HG03558 (cell line): ENCODE measurements around the gene KLF5.
"Not testable (repeated sequence)": the region's sequence is repeated elsewhere in the genome, so short reads cannot be mapped to it uniquely, and the experiment has no call there.

ENCODE experiments used
- ATAC-seq: cut with Tn5 transposase; IDR thresholded peaks from one replicate; pipeline ENCODE4 v1.9.1; 2021; ENCODE audit warnings: moderate number of reproducible peaks; ENCODE audit not compliant: unreplicated experiment; ENCODE audit errors: extremely low read depth

The KLF5 gene

DNA sequence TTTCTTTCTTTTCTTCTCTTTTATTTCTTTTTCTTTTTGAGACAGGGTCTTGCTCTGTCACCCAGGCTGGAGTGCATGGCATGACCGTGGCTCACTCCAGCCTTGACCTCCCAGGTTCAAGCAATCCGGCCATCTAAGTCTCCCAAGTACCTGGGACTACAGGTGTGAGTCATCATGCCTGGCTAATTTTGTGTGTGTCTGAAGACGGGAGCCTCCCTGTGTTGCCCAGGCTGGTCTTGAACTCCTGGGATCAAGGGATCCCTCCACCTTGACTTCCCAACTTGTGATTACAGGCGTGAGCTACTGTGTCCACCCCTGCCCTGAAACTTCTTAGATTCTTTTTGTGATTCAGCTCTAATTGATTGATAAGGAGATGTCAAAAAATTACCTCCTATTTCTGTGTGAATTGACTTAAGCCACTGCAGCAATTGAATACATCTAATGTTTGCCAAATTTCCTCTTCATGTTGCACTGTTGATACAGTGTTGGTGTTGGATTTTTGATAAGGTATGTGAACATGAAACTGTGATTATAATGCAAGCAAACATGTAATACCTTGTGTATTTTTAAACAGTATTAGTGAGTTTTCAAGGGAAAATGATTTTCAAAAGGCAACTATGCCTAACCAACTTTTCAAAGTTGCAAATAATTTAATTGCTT, 22.6 kb downstream of the KLF5 start:
- ATAC-seq, result no peak

DNA sequence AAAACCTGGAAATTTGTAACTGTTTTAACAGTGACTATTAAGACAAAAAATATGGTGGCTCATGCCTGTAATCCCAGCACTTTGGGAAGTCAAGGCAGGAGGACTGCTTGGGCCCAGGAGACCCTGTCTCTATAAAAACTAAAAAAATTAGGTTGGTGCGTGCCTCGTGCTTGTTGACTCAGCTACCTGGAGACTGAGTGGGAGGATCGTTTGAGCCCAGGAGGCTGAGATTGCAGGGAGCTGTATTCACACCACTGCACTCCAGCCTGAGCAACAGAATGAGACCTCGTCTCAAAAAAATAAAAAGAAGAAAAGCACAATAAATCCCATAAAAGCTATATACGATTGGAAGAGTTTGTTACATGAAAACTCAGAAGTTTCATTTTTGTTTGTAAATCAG, 23.7 kb downstream of the KLF5 start:
- ATAC-seq, result no peak

DNA sequence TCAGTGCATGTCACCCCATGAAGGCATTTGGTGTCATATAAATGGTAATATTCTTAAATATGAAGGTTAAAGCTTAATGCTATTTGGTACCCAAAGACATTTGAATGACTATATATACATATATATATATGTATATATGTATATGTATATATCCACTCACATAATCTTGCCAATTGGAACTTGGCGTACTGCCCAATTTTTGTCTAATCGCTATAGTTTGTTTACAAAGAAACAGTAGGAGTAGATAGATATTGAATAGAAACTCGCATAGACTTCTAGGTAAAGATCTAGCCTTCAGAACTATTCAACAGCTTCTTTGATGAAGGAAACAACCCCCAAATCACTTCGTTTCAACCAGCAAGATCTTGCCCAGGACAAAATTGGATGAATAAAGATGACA, 24.1 kb downstream of the KLF5 start:
- ATAC-seq, result no peak

DNA sequence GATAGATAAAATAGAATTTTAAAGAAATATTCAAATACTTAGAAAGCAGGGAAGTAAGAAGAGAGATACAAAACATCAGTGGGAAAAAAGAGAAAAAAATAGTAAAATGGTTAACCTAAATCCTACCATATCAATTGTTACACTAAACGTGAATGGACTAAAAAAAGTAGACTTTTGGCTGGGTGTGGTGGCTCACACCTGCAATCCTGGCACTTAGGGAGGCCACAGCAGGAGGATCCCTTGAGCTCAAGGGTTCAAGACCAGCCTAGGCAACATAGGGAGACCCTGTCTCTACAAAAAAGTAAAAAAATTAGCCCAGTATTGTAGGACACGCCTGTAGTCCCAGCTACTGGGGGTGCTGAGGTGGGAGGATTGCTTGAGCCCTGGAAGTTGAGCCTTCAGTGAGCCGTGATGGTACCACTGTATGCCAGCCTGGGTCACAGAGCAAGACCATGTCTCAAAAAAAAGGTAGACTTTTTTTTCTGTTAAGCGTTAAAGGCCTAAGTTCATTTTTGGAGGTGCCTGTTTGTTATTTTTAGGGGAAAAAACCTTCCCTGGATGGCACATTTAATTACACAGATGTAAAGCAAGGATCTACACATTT, 29.6 kb downstream of the KLF5 start:
- no peak for ATAC-seq

DNA sequence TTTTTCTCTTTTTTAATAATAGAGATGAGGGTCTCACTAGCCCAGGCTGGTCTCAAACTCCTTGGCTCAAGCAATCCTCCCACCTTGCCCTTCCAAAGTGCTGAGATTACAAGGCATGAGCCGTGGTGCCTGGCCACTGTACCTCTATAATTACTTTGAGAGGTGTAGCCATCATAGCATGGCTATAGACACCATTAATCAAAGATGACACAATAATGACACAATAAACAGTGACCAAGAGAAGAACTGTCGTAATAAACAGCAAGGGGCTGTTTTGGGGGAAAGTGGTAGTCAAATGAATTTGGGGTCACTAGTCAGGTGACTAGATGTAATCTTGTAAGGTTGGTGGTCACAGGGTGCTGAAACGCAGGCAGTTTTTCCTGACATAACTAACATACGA, 30.4 kb downstream of the KLF5 start:
- ATAC-seq, result no peak

DNA sequence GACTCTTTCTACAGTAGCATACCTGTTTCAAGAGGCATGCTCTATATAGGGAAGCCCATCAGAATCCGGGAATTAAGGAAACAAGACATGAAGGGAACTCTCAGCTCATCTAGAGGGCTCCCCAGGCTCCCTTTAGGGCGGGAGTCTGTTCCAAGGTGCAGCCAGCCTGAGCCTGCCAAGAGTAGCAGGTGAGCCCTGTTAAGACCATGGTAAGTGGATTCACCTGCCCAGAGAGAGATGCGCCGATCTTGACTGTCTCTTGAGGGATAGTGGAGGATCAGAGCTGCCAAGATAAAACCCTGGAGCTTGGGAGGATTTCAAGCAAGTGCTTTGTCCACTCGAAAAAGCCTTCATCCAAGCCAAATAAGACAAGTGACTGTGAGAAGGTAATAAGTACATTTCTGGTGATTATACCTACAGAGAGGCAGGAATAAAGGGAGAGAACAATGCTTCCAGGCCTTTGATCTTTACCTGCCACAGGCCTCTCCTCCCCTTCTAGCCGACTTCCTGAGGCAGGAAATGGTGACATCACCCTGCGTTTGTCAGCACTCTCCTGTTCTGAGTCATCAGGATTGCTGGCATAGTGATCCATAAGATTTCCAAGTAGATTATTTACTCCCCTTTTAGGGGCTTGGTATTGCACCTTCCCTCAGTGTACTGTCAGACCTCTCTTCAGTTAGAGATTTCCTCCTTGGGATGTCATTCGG, 31.5 kb downstream of the KLF5 start:
- ATAC-seq, result no peak

DNA sequence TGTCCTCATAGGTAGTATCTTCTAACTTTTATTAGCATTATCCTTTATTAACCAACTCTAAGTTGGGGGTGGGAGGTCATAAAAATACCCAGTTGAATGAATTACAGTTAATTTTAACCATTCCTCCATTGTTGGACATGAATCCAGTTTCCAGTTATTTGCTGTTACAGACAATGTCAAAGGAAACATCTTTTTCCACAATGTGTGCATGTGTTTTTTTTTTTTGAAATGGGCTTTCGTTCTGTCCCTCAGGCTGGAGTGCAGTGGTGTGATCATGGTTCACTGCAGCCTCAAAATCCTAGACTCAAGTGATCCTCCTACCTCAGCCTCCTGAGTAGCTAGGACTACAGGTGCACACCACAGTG, 32.0 kb downstream of the KLF5 start:
- no peak for ATAC-seq

DNA sequence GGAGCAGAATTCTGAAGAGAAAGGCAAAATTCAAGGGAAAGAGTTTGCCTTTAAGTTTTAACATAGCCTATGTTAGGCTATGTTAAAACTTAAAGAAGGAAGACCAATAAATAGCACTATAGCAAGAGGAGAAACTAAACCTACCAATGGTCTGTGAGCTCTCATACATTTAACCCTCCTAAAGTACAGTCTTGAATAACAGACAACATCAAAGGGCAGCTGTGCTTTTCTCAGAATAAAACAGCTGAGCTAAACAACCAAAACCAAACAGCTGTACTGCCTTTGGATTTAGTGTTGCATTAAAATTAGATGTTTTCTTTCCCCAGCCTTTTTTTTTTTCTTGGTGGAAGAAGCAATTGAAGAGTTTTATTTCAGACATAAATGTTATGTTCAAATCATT, 34.0 kb downstream of the KLF5 start:
- ATAC-seq, result no peak

DNA sequence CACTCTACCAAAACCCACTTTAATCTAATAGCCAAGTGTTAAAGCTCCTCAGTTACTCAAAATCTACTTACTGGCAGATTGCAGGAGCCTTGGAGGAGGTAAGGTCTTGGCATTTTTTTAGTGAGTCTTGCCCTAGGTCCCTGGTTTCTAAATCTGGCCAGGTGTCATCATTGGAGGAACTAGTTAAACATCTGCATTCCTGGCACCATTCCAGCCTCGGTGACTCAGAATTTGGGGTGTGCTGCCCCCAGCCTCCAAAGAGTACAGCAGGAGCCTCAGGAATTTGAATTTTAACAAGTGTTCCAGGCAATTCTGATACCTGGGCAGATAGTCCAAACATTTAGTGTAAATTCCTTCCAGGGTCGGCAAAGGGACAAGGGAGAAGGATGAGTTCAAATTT, 37.4 kb downstream of the KLF5 start:
- no peak for ATAC-seq

DNA sequence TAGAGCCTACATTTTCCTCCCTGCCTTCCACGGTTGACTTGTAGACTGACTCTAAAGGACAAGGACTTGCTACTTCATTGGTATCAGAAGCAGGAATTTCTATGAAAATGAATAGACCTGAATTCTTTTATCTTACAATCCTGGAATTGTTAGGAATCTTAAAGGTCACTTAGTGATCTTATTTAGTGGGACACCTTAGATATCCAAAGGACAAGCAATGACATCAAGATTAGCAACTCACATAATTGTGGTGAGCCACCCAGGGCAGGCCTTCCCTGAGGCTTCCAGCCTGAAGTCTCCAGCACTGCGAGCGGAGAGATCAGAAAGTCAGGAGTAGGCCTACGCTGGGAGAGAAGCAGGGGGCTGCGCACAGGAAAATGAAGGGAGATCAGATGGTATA, 37.8 kb downstream of the KLF5 start:
- no peak for ATAC-seq

DNA sequence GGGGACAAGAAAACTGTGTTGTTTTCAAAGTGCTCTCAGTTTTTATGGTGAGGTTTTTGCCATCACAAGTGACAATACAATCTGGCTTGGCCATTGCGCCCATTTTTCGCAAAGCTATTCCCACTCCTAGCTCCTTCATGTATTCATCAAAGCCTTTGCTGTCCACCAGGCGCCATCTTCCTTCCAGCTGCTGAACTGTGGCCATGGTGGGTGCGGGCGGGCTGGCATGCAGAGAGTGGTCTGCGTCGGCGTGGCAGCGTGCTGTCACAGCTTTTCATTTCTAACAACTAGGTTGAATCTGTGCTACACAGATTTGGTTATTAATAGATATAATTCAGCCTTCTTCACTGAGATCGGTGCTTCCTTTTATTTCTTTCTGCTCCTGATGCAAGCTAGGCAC, 42.0 kb downstream of the KLF5 start:
- ATAC-seq, result not testable (repeated sequence)

DNA sequence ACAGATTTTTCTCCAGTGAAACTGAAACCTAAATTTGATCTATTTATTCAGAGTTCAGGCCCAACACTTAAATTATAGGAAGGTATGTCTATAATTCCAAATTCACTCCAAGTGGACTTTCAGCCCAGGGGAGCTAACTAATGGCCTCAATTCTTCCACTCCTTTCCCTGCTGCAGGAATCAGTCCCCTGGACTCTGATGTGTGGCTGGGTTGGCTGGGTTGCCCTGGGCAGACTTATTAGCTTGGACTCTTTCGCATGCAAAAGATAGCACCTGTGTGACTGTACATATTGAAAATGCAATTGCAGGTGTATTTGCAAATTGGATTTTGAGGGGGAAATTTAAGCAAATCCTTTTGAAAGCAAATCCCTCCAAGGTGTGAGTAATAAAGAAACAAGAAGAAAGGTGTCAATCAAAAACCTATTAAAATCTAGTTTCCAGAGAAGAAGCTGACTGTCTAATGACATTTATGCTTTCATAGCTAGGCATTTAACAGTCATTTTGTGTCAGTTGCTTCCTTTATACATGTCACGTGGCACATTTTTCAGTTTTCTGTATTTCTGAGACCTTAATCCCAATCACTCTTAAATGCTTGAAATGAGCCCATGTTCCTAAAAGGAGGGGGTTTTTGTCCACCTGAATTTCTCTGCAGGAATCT, 42.7 kb downstream of the KLF5 start:
- no peak for ATAC-seq

DNA sequence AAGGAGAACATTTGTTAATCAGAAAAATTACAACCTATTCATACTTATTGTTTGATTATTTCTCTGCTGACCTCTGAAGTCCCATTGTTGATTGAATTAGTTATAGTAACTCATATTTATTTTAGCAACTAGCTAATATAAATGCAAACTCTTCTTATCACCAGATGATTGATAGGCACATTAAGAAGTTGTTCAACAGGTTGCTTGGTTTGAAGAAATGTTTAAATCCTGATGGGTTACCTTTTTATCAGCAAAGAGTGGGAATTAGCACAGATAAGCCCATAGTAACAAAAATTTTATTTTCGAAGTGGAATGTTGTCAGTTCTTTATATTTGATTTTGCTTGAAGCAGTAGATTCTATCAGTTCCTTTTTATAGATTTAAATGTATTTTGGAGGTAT, 44.4 kb downstream of the KLF5 start:
- ATAC-seq, result no peak

DNA sequence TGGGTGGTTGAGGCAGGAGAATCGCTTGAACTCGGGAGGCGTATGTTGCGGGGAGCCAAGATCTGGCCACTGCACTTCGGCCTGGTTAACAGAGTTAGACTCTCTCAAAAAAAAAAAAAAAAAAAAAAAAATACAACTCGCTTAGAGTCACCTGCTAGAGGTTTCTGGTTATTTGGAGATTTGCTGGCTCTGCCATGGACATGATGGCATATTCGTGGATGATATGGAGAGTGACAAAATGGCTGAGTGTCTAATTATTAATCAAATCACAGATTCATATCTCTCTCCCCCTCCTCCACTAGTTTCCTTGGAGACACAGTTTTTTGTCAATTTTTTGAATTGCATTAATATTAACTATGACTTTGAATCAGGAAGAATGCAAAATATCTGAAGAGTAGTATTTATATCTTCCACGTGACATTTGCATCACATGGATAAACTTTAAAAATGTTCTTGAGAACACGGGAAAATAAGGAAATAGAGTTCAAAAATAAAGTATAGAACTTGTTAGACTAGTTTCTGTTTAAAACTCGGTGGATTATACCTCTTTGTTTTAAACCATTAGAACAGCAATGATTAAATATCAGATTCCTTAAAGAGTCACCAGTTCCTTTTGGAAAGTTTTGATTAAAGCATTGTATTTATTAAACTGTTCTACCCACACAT, 47.8 kb downstream of the KLF5 start:
- no peak for ATAC-seq

DNA sequence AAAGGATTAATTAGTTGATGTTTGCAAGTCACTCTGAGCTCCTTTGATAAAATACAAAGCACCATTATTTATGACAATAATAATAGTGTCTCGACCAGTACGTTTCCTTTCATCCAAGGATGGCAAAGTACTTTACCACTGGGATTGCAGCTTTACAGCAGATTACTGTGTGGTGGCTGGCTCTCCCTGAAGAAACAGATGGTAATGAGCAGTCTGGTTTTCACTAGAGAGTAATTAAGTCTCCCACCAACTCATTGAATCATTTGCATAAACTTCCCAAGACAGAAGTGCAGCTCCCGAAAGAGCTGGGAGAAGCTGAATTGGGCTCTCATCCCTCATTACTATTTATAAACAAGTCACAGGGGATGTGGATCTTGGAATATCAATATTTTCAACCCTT, 48.7 kb downstream of the KLF5 start:
- no peak for ATAC-seq

DNA sequence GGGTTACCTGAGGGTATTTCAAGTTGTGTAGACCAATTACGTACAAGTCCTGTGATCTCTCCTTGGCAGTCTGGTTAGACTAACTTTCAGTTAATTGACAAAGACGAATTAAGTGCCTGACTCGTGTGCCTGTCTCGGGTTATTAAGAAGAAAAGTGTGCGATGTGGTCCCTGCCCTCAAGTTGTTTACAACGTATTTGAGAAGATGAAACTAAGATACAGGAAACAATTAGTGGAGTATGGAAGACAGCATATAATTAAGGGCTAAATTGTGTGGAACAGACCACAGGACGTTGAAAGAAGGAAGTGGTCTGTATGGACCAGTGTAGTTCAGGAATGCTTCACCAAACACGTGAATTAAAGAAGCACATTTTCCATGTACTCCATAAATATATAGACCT, 49.2 kb downstream of the KLF5 start:
- ATAC-seq, result no peak

DNA sequence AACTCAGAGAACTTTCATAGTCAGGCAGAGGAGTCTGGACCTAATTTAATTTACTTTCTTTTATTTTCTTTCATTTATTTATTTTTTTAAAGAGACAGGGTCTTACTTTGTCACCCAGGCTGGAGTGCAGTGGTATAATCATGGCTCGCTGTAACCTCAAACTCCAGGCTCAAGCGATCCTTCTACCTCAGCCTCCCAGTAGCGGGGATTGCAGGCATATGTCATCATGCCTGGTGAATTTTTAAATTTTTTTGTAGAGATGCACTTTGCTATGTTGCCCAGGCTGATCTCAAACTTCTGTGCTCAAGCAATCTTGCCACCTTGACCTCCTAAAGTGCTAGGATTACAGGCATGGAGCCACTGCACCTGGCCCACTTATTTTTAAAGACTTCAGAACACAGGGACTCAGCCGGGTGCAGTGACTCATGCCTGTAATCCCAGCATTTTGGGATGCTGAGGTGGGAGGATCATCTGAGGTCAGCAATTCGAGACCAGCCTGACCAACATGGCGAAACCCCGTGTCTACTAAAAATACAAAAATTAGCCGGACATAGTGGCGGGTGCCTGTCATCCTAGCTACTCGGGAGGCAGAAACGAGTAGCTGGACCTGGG, 50.6 kb downstream of the KLF5 start:
- ATAC-seq, result no peak

DNA sequence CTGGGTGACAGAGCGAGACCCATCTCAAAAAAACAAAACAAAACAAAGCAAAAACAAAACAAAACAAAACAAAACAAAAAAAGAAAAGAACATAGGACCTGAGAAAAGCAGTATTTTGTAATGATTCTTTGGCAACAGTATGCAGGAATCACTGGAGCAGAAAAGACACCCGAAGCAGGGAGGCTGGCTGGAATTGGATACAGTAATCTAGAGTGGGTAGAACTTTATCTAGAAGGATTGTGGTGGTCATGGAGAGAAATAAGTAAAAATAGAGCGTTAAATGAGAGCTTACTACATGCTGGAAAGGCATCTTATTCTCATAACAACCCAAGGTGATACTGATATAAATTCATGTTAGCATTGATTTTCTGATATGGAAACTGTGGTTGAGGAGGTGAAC, 51.2 kb downstream of the KLF5 start:
- ATAC-seq, result no peak

DNA sequence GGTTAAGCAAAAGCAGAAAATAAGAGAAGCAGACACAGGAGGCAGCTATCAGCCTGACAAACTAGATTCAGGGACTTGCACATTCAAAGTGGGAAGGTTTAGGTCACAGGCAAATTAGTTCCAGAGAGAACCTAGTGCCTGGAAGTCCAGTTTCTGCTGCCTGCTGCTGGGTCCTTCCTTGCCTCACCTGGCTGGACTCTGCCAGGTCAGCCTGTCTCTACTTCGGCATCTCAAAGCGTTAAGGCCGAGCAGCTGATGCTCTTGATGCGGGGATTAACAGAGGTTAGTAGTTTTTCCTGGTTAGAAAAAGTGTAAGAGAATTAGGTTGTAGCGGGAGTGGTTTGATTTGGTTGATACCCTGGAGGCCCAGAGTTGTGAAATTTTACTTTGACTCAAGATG, 52.0 kb downstream of the KLF5 start:
- no peak for ATAC-seq

DNA sequence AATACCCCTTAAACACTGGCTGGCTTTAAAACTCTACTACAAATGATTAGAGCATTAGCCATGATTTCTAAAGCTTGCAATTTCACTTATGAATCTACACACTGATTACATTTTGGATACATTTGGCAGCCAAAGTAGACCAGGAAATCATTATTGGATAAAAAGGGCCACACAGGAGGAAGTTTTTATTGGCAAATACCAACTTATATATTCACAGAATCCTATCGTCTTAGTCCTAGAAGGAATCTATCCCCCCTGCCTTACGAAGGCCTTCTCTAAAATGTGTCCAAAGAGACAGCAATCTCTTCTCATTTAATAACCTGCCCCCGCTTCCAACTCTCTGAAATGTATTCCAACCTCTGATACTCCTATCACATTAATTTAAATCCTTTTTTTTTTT, 52.5 kb downstream of the KLF5 start:
- no peak for ATAC-seq

DNA sequence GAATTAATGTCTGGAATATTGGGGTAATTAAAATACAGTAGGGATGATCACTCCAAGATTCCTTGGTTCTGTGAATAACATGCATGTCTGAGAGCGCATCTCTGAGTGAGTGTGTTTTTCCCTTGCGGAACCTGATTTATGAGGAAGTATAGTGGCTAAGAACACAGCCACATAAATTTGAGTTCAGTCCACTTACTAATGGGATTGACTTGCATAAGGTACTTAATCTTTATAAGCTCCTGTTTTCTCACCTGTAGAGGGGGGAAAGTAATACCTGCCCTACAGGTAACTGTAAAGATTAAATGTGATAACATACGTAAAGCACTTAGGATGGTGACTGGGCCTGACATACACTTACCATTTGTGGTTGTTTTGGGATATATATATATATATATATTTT, 60.8 kb downstream of the KLF5 start:
- ATAC-seq, result no peak
